Caco-2 (cell line): ENCODE results near the gene VPS52. TPM values are rescaled to one million over a fixed set of nuclear protein-coding genes. Genes with fewer than 3 reads are reported as not detected.
A peak's percentile ranks its signal among the peaks of the same experiment; 100 is the strongest.

Source experiments
- BruUV-seq: library from RNA; stranded (reverse); fragments of 400-500 nt; replicated peaks from 2 replicates; lab custom pipeline; 2021; lab: Mats Ljungman, UMichigan
- CTCF ChIA-PET: fragments of 300-600 bp; sonication (Branson Sonifier 250); formaldehyde crosslinking; loops from one replicate; lab custom pipeline; 2022; ENCODE audit warnings: antibody characterized with exemption; lab: Charles Lee
- POLR2A ChIA-PET: fragments of 300-600 bp; sonication (Branson Sonifier 250); formaldehyde crosslinking; loops from one replicate; lab custom pipeline; 2022; ENCODE audit warnings: antibody characterized with exemption; lab: Charles Lee
- DNase-seq, 2 experiments: peaks; one replicate each; pipeline versions ENCODE4 v3.0.0 to v3.0.0-alpha.2; 2020 to 2022
- H3K27me3 ChIP-seq: replicated peaks from 2 replicates; pipeline ENCODE4 v1.6.0; 2011; ENCODE audit warnings: low read length; ENCODE audit not compliant: control insufficient read depth, insufficient read depth
- H3K36me3 ChIP-seq: 2 replicates; pipeline ENCODE4 v1.5.1; 2011; ENCODE audit warnings: low read length; ENCODE audit not compliant: control insufficient read depth, insufficient read depth
- H3K4me1 ChIP-seq: fragments of 250-450 bp; sonication (Bioruptor Pico); 2 replicates; pipeline ENCODE4 v1.5.1; 2020; ENCODE audit warnings: mild to moderate bottlenecking
- H3K4me3 ChIP-seq: 2 replicates; pipeline ENCODE4 v1.5.1; 2011; ENCODE audit warnings: low read depth, mild to moderate bottlenecking, control low read depth, low read length
- H3K9me3 ChIP-seq: fragments of 250-450 bp; sonication (Bioruptor Pico); 2 replicates; pipeline ENCODE4 v1.5.1; 2020; ENCODE audit warnings: mild to moderate bottlenecking, moderate library complexity
- H3K27ac Mint-ChIP-seq: one replicate; pipeline ENCODE4 v1.8.0; 2022; ENCODE audit warnings: mixed read lengths; ENCODE audit not compliant: unreplicated experiment
- H3K27me3 Mint-ChIP-seq: one replicate; pipeline ENCODE4 v1.8.0; 2022; ENCODE audit warnings: mixed read lengths; ENCODE audit not compliant: insufficient read depth, unreplicated experiment
- H3K36me3 Mint-ChIP-seq: one replicate; pipeline ENCODE4 v1.8.0; 2022; ENCODE audit warnings: mild to moderate bottlenecking, mixed read lengths; ENCODE audit not compliant: insufficient read depth, unreplicated experiment
- H3K4me1 Mint-ChIP-seq: one replicate; pipeline ENCODE4 v1.8.0; 2022; ENCODE audit warnings: low read depth, mixed read lengths; ENCODE audit not compliant: unreplicated experiment
- H3K4me3 Mint-ChIP-seq: one replicate; pipeline ENCODE4 v1.8.0; 2022; ENCODE audit warnings: mild to moderate bottlenecking, moderate library complexity, mixed read lengths; ENCODE audit not compliant: unreplicated experiment
- H3K9me3 Mint-ChIP-seq: one replicate; pipeline ENCODE4 v1.8.0; 2022; ENCODE audit warnings: mixed read lengths; ENCODE audit not compliant: unreplicated experiment
- CTCF ChIP-seq, 2 experiments: fragments of 200-600 bp in 1 of 2; IDR thresholded peaks; 1 replicate in 1 of 2; 2 replicates in 1 of 2; pipeline versions ENCODE4 v1.5.1 to v1.8.0; 2011 to 2022; ENCODE audit warnings: antibody characterized with exemption in 1 of 2, control low read depth in 1 of 2, inconsistent platforms in 1 of 2, low read depth in 1 of 2, low read length in 1 of 2, mild to moderate bottlenecking in 1 of 2, moderate library complexity in 1 of 2; ENCODE audit not compliant: insufficient read depth in 1 of 2, severe bottlenecking in 1 of 2, unreplicated experiment in 1 of 2
- intact Hi-C: fragments of 100-400 bp; cut with micrococcal nuclease; formaldehyde crosslinking; loops from one replicate; pipeline ENCODE4 v1.10.0; 2022; ENCODE audit not compliant: unreplicated experiment
- total RNA-seq: library from RNA; stranded (reverse); gene quantifications from 2 replicates; pipeline ENCODE4 v1.2.3, GENCODE V29; 2022

The VPS52 gene
- total RNA-seq, 1 experiment from 2014 or later = 55.6 TPM

GRCh38 chr6:33313105-33313708 lies 41.5 kb upstream of the VPS52 start:
- Histone ChIP-seq H3K9me3 (no peaks in the 10 kb centered on the region), H3K27me3 (no peaks in the 10 kb centered on the region), H3K36me3 (peaks cover 4% of the 10 kb centered on the region), H3K4me3 (peak overlapping the region; percentile 85), H3K4me1 (peaks cover 15% of the 10 kb centered on the region)
- TF ChIP-seq CTCF (IDR thresholded peaks at IDR 0.05; ENCODE audit: insufficient read depth in 1 of 2, low read depth in 1 of 2, low read length in 1 of 2, severe bottlenecking in 1 of 2, unreplicated experiment in 1 of 2) = no peak
- H3K9me3 Mint-ChIP-seq = no peaks in the 10 kb centered on the region
- BruUV-seq = no TSS peak
- ChIA-PET POLR2A (interaction anchor here (0.6 to 0.7 kb wide), 2 partner anchors 321 to 1220 kb away, joined by 3 to 4 read pairs; no protein-coding TSS in a partner anchor), CTCF (interaction anchor here (1.6 to 2.2 kb wide), 2 partner anchors 14 to 113 kb away, joined by 4 to 15 read pairs; no protein-coding TSS in a partner anchor)
- H3K4me1 Mint-ChIP-seq = peaks cover 8% of the 10 kb centered on the region
- peaks cover 47% of the 10 kb centered on the region for H3K36me3 Mint-ChIP-seq
- H3K27ac Mint-ChIP-seq = peak overlapping the region; percentile 97
- peak overlapping the region; percentile 98 for H3K4me3 Mint-ChIP-seq
- DNase-seq = peak in 1 of 2 experiments; percentile 47
- intact Hi-C loops = loop anchor here (5.0 kb wide), 1 partner anchor 34 kb away; no protein-coding TSS in a partner anchor
- H3K27me3 Mint-ChIP-seq = no peaks in the 10 kb centered on the region

GRCh38 chr6:33312361-33313104 lies 40.9 kb upstream of the VPS52 start:
- peak in 1 of 2 experiments; percentile 19 for TF ChIP-seq CTCF (IDR thresholded peaks at IDR 0.05; ENCODE audit: insufficient read depth in 1 of 2, low read depth in 1 of 2, low read length in 1 of 2, severe bottlenecking in 1 of 2, unreplicated experiment in 1 of 2)
- H3K4me1 Mint-ChIP-seq = peaks cover 8% of the 10 kb centered on the region
- Histone ChIP-seq H3K4me1 (peaks cover 15% of the 10 kb centered on the region), H3K27me3 (no peaks in the 10 kb centered on the region), H3K9me3 (no peaks in the 10 kb centered on the region), H3K36me3 (peaks cover 4% of the 10 kb centered on the region), H3K4me3 (peak overlapping the region; percentile 85)
- H3K27me3 Mint-ChIP-seq = no peaks in the 10 kb centered on the region
- CTCF ChIA-PET = interaction anchor here (0.6 to 2.2 kb wide), 5 partner anchors 13 to 113 kb away, joined by 3 to 15 read pairs (median 3); partner anchors contain the start of gene PHF1
- peaks cover 41% of the 10 kb centered on the region for H3K36me3 Mint-ChIP-seq
- H3K27ac Mint-ChIP-seq = peak overlapping the region; percentile 97
- intact Hi-C loops = loop anchor here (1.0 to 5.0 kb wide), 3 partner anchors 13 to 35 kb away; no protein-coding TSS in a partner anchor
- peak; percentile 85 to 88 for DNase-seq
- BruUV-seq = no TSS peak
- peak overlapping the region; percentile 98 for H3K4me3 Mint-ChIP-seq
- no peaks in the 10 kb centered on the region for H3K9me3 Mint-ChIP-seq
- POLR2A ChIA-PET = interaction anchor here (0.6 to 1.4 kb wide), 5 partner anchors 13 to 1219 kb away, joined by 3 to 8 read pairs (median 3); partner anchors contain the start of genes RGL2, RPS18 and VPS52

- POLR2A ChIA-PET = no interaction called here
- no peak overlapping the region for H3K4me3 ChIP-seq
- no peak overlapping the region for H3K27ac Mint-ChIP-seq
- no TSS peak for BruUV-seq
- no peak for TF ChIP-seq CTCF (IDR thresholded peaks at IDR 0.05; ENCODE audit: insufficient read depth in 1 of 2, low read depth in 1 of 2, low read length in 1 of 2, severe bottlenecking in 1 of 2, unreplicated experiment in 1 of 2)
- CTCF ChIA-PET = no interaction called here
- H3K4me1 Mint-ChIP-seq = no peaks in the 10 kb centered on the region
- DNase-seq = no peak
- H3K9me3 Mint-ChIP-seq = no peaks in the 10 kb centered on the region
- no peaks in the 10 kb centered on the region for H3K36me3 ChIP-seq
- no peaks in the 10 kb centered on the region for H3K27me3 Mint-ChIP-seq
- H3K4me3 Mint-ChIP-seq = no peak overlapping the region
- no peaks in the 10 kb centered on the region for H3K27me3 ChIP-seq
- H3K9me3 ChIP-seq = no peaks in the 10 kb centered on the region
- intact Hi-C loops = no loop called here
- H3K4me1 ChIP-seq = no peaks in the 10 kb centered on the region
- peaks cover 11% of the 10 kb centered on the region for H3K36me3 Mint-ChIP-seq
These were observed 34.7 kb upstream of the VPS52 start for GRCh38 chr6:33306356-33306755.
